SK-N-SH (cell line): ENCODE data around the gene CCDC154.

Experiments used
- CHD2 ChIP-seq: fragments of 150-350 bp; IDR thresholded peaks from 2 replicates; pipeline ENCODE4 v1.6.1; 2018; ENCODE audit warnings: low read length; ENCODE audit not compliant: partially characterized antibody
- EP300 ChIP-seq, 2 experiments: IDR thresholded peaks; 2 replicates each; pipeline versions ENCODE4 v1.4.0 to v1.6.1; 2012; ENCODE audit warnings: borderline replicate concordance in 1 of 2, low read depth in 1 of 2, low read length in 1 of 2
- EZH2phosphoT487 ChIP-seq: fragments of 200-600 bp; sonication (generic); IDR thresholded peaks from 2 replicates; pipeline ENCODE4 v1.6.1; 2017; ENCODE audit warnings: low read depth, mixed run types, mild to moderate bottlenecking, antibody characterized with exemption, moderate library complexity, borderline replicate concordance
- MXI1 ChIP-seq: IDR thresholded peaks from 2 replicates; pipeline ENCODE4 v1.6.1; 2012; ENCODE audit warnings: mild to moderate bottlenecking, low read depth, low read length, improper control_type of control experiment
- NFIC ChIP-seq: IDR thresholded peaks from 2 replicates; pipeline ENCODE4 v1.4.0; 2012; ENCODE audit warnings: borderline replicate concordance
- NRF1 ChIP-seq: IDR thresholded peaks from 2 replicates; pipeline ENCODE4 v1.6.1; 2012; ENCODE audit warnings: low read depth, mild to moderate bottlenecking, low read length
- POLR2AphosphoS5 ChIP-seq: IDR thresholded peaks from 2 replicates; pipeline ENCODE4 v1.6.1; 2012; ENCODE audit warnings: low read depth, low read length
- RAD21 ChIP-seq: IDR thresholded peaks from 2 replicates; pipeline ENCODE4 v1.6.1; 2012; ENCODE audit warnings: mild to moderate bottlenecking, low read length
- RFX5 ChIP-seq: IDR thresholded peaks from 2 replicates; pipeline ENCODE4 v1.6.1; 2012; ENCODE audit warnings: mild to moderate bottlenecking, improper control_type of control experiment, low read length
- RXRA ChIP-seq: IDR thresholded peaks from 2 replicates; pipeline ENCODE4 v1.4.0; 2012; ENCODE audit warnings: low read depth, mild to moderate bottlenecking, borderline replicate concordance
- SIN3A ChIP-seq: IDR thresholded peaks from 2 replicates; pipeline ENCODE4 v1.6.1; 2012; ENCODE audit warnings: low read depth, mild to moderate bottlenecking, low read length, moderate library complexity, borderline replicate concordance
- TEAD4 ChIP-seq: IDR thresholded peaks from 2 replicates; pipeline ENCODE4 v1.4.0; 2012; ENCODE audit warnings: mild to moderate bottlenecking, borderline replicate concordance; ENCODE audit not compliant: insufficient read depth
- TF ChIP-seq, protein P1 (sequence below): fragments of 200-600 bp; sonication (generic); IDR thresholded peaks from 2 replicates; pipeline ENCODE4 v1.6.1; 2017; ENCODE audit warnings: antibody characterized with exemption, mild to moderate bottlenecking, moderate library complexity

DNA sequence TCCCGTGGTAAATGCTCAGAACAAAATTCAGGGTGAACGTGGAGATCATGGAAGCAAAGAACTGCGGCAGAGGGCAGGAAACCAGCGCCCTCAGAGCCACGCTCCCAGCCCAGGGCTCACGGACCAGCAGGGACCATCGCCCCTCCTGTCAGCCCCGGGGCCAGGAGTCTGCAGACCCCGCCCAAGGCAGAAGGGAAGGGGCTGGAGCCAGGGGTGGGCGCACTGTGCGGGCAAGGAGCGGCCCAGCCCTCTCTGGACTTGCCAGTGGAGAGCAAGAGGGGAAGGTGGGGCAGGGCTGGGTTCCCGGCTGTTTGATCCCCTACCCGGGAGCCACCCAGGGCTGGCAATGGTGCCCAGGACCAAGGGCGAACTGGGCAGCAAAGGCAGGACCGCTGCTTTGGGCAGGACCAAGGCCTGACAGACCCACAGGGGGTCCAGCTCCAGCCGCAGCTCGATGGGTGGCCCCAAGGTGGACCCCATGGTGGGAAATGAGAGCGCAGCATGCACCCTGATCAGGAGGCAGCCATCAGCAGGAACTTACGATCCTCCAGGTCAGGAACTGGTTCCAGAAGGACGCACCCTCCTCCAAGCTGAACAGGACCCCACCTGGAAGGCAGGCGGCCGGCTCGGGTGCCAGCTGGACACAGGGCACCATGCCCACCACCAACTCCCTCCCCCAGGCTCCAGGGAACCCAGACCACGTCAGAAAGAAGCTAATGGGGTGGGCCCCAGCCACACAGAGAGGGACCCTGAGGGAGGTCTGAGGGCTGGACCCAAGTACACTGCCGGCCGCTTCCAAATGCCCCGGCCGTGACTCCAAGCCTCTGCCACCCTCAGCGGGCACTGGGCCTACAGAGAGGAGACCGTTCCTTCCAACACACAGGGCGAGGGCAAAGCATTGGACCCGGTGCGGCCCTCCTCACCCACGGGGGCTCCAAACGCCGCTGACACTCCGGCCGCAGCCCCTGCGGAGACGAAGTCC, 11.1 kb upstream of the CCDC154 start:
- no peak for TF ChIP-seq RXRA
- no peak for TF ChIP-seq POLR2AphosphoS5
- TF ChIP-seq EP300 (IDR thresholded peaks at IDR 0.05; ENCODE audit: borderline replicate concordance in 1 of 2, low read depth in 1 of 2, low read length in 1 of 2), result no peak
- TF ChIP-seq, protein P1, sequence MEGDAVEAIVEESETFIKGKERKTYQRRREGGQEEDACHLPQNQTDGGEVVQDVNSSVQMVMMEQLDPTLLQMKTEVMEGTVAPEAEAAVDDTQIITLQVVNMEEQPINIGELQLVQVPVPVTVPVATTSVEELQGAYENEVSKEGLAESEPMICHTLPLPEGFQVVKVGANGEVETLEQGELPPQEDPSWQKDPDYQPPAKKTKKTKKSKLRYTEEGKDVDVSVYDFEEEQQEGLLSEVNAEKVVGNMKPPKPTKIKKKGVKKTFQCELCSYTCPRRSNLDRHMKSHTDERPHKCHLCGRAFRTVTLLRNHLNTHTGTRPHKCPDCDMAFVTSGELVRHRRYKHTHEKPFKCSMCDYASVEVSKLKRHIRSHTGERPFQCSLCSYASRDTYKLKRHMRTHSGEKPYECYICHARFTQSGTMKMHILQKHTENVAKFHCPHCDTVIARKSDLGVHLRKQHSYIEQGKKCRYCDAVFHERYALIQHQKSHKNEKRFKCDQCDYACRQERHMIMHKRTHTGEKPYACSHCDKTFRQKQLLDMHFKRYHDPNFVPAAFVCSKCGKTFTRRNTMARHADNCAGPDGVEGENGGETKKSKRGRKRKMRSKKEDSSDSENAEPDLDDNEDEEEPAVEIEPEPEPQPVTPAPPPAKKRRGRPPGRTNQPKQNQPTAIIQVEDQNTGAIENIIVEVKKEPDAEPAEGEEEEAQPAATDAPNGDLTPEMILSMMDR, result no peak
- no peak for TF ChIP-seq MXI1
- TF ChIP-seq NRF1, result no peak
- TF ChIP-seq RAD21, result no peak
- TF ChIP-seq NFIC, result no peak
- no peak for TF ChIP-seq CHD2
- TF ChIP-seq EZH2phosphoT487, result no peak
- no peak for TF ChIP-seq RFX5
- TF ChIP-seq TEAD4, result no peak
- TF ChIP-seq SIN3A, result no peak
